Peyer's patch (tissue), 4 donors: Measurements from ENCODE around the gene PLEKHG3. TPM values are rescaled to one million over a fixed set of nuclear protein-coding genes. Genes with fewer than 3 reads are reported as not detected.

Experiments used
- DNase-seq, 3 donors: peaks; one replicate each; pipeline ENCODE4 v3.0.0-alpha.2; 2017 to 2019
- H3K27ac ChIP-seq, 4 donors: fragments of 200-600 bp; sonication (generic); one replicate each; pipeline ENCODE4 v1.5.1; 2016 to 2019
- H3K27me3 ChIP-seq, 2 donors: fragments of 200-600 bp; sonication (generic); one replicate each; pipeline ENCODE4 v1.5.1; 2019
- H3K36me3 ChIP-seq, 3 donors: fragments of 200-600 bp; sonication (generic); one replicate each; pipeline ENCODE4 v1.5.1; 2016 to 2019
- H3K4me1 ChIP-seq, 4 donors: fragments of 200-600 bp; sonication (generic); one replicate each; pipeline ENCODE4 v1.5.1; 2016 to 2019
- H3K4me3 ChIP-seq, 4 donors: fragments of 200-600 bp; sonication (generic); 1 replicate in 3 of 4; 2 replicates in 1 of 4; pipeline ENCODE4 v1.5.1; 2016 to 2019; ENCODE audit warnings: mild to moderate bottlenecking in 1 of 4
- H3K9me3 ChIP-seq, 4 donors: fragments of 200-600 bp; sonication (generic); one replicate each; pipeline ENCODE4 v1.5.1; 2016 to 2019; ENCODE audit warnings: mild to moderate bottlenecking in 1 of 4
- POLR2A ChIP-seq, 2 donors: fragments of 450-650 bp; IDR thresholded peaks; one replicate each; pipeline ENCODE4 v1.5.1; 2017; ENCODE audit warnings: antibody characterized with exemption in 2 of 2, mild to moderate bottlenecking in 2 of 2, moderate library complexity in 2 of 2
- total RNA-seq, 4 donors: library from RNA; depleted of rRNA; stranded (reverse); fragments of >200 nt; gene quantifications; one replicate each; pipeline ENCODE4 v1.1.0, GENCODE V29; 2016
- TF ChIP-seq, protein P1 (sequence below), 6 experiments: fragments of 450-650 bp in 4 of 6; fragments of 200-600 bp in 2 of 6; sonication (generic) in 1 of 6; IDR thresholded peaks; one replicate each; pipeline ENCODE4 v1.5.1; 2017 to 2019; ENCODE audit warnings: antibody characterized with exemption in 6 of 6, mild to moderate bottlenecking in 3 of 6, moderate library complexity in 1 of 6

Gene PLEKHG3
- total RNA-seq, 4 donors from 2014 or later: 18.2 to 45.5 (median 31.5) TPM

DNA sequence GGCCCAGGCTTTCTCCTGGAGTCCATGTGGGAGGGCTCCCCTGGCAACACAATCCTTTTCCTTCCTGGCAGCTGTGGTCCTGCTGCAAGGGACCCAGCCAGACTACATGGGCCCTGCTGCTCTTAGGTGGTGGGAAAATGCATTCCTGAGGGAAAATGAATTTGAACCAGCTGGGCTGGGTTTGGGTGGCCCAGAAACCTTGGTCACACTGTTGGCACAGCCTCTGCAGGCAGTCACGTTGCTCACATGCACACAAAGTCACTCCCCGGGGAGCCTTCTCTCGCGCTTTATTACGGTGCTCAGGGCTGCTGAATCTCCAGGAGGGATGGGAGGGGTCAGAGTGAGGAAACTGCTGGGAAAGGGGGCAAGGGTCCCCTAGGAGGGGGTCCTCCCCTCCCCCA, 17.2 kb downstream of the PLEKHG3 start:
- Histone ChIP-seq H3K27ac (peak overlapping the region; percentile 10 to 84 (median 66)), H3K27me3 (no peaks in the 10 kb centered on the region), H3K4me3 (no peak overlapping the region), H3K9me3 (no peaks in the 10 kb centered on the region), H3K36me3 (no peaks in the 10 kb centered on the region), H3K4me1 (peaks cover 0 to 96% (median 16%) of the 10 kb centered on the region in 4 donors)
- peak in 2 of 3 donors; percentile 55 to 57 for DNase-seq
- TF ChIP-seq POLR2A (IDR thresholded peaks at IDR 0.05): no peak
- TF ChIP-seq, protein P1, sequence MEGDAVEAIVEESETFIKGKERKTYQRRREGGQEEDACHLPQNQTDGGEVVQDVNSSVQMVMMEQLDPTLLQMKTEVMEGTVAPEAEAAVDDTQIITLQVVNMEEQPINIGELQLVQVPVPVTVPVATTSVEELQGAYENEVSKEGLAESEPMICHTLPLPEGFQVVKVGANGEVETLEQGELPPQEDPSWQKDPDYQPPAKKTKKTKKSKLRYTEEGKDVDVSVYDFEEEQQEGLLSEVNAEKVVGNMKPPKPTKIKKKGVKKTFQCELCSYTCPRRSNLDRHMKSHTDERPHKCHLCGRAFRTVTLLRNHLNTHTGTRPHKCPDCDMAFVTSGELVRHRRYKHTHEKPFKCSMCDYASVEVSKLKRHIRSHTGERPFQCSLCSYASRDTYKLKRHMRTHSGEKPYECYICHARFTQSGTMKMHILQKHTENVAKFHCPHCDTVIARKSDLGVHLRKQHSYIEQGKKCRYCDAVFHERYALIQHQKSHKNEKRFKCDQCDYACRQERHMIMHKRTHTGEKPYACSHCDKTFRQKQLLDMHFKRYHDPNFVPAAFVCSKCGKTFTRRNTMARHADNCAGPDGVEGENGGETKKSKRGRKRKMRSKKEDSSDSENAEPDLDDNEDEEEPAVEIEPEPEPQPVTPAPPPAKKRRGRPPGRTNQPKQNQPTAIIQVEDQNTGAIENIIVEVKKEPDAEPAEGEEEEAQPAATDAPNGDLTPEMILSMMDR (IDR thresholded peaks at IDR 0.05): no peak

DNA sequence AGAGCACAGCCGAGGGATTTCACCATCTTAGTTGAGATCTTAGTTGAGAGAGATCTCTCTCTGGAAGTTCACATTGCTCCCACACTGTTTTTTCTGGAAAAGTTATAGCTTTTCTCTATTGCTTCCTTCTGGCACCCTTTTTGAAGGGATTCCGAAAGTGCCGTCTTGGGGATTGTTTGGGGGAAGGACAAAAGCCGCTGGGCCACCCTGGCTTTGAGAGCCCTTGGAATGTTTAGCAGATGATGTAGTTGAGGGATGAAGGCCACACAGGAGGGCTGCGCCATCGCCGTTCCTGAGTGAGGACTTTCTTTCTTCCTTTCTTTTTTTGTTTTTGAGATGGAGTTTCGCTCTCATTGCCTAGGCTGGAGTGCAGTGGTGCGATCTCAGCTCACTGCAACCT, 17.7 kb downstream of the PLEKHG3 start:
- Histone ChIP-seq H3K4me1 (peaks cover 0 to 93% (median 16%) of the 10 kb centered on the region in 4 donors), H3K36me3 (no peaks in the 10 kb centered on the region), H3K9me3 (no peaks in the 10 kb centered on the region), H3K27me3 (no peaks in the 10 kb centered on the region), H3K4me3 (no peak overlapping the region), H3K27ac (peak overlapping the region in 3 of 4 donors; percentile 61 to 84 (median 71))
- peak in 2 of 3 donors; percentile 36 to 43 for DNase-seq
- no peak for TF ChIP-seq POLR2A (IDR thresholded peaks at IDR 0.05)
- TF ChIP-seq, protein P1 (IDR thresholded peaks at IDR 0.05): no peak

GRCh38 chr14:64722842-64723447, 18.7 kb downstream of the PLEKHG3 start:
- TF ChIP-seq, protein P1 (IDR thresholded peaks at IDR 0.05): no peak
- TF ChIP-seq POLR2A (IDR thresholded peaks at IDR 0.05): no peak
- no peak overlapping the region for H3K4me3 ChIP-seq
- DNase-seq: peak in 1 of 3 donors; percentile 19
- no peaks in the 10 kb centered on the region for H3K9me3 ChIP-seq
- H3K27ac ChIP-seq: peak overlapping the region in 2 of 4 donors; percentile 30 to 84
- H3K36me3 ChIP-seq: peaks cover 0 to 3% (median 0%) of the 10 kb centered on the region in 3 donors
- no peaks in the 10 kb centered on the region for H3K27me3 ChIP-seq
- peaks cover 0 to 85% (median 16%) of the 10 kb centered on the region in 4 donors for H3K4me1 ChIP-seq

GRCh38 chr14:64723691-64724577, 19.7 kb downstream of the PLEKHG3 start:
- Histone ChIP-seq H3K9me3 (no peaks in the 10 kb centered on the region), H3K4me3 (no peak overlapping the region), H3K4me1 (peaks cover 0 to 75% (median 16%) of the 10 kb centered on the region in 4 donors), H3K27ac (peak overlapping the region in 3 of 4 donors; percentile 14 to 82 (median 22)), H3K36me3 (peaks cover 0 to 13% (median 0%) of the 10 kb centered on the region in 3 donors), H3K27me3 (no peaks in the 10 kb centered on the region)
- TF ChIP-seq, protein P1 (IDR thresholded peaks at IDR 0.05): no peak
- peak in 1 of 2 donors; percentile 11 for TF ChIP-seq POLR2A (IDR thresholded peaks at IDR 0.05)
- DNase-seq: peak in 2 of 3 donors; percentile 48 to 65

GRCh38 chr14:64724578-64724930, 20.3 kb downstream of the PLEKHG3 start:
- no peaks in the 10 kb centered on the region for H3K9me3 ChIP-seq
- DNase-seq: peak in 1 of 3 donors; percentile 49
- no peak overlapping the region for H3K4me3 ChIP-seq
- TF ChIP-seq, protein P1 (IDR thresholded peaks at IDR 0.05): no peak
- no peak for TF ChIP-seq POLR2A (IDR thresholded peaks at IDR 0.05)
- H3K36me3 ChIP-seq: peaks cover 0 to 18% (median 0%) of the 10 kb centered on the region in 3 donors
- peaks cover 0 to 69% (median 15%) of the 10 kb centered on the region in 4 donors for H3K4me1 ChIP-seq
- H3K27me3 ChIP-seq: no peaks in the 10 kb centered on the region
- H3K27ac ChIP-seq: peak overlapping the region in 3 of 4 donors; percentile 14 to 82 (median 22)
